Femur (tissue), 1 donor: ENCODE measurements around the gene DGCR6.
"Not testable (repeated sequence)": the region's sequence is repeated elsewhere in the genome, so short reads cannot be mapped to it uniquely, and the experiment has no call there.

Experiments
- DNase-seq: peaks from one replicate; pipeline ENCODE4 v3.0.0-alpha.2; 2017

Gene DGCR6

DNA sequence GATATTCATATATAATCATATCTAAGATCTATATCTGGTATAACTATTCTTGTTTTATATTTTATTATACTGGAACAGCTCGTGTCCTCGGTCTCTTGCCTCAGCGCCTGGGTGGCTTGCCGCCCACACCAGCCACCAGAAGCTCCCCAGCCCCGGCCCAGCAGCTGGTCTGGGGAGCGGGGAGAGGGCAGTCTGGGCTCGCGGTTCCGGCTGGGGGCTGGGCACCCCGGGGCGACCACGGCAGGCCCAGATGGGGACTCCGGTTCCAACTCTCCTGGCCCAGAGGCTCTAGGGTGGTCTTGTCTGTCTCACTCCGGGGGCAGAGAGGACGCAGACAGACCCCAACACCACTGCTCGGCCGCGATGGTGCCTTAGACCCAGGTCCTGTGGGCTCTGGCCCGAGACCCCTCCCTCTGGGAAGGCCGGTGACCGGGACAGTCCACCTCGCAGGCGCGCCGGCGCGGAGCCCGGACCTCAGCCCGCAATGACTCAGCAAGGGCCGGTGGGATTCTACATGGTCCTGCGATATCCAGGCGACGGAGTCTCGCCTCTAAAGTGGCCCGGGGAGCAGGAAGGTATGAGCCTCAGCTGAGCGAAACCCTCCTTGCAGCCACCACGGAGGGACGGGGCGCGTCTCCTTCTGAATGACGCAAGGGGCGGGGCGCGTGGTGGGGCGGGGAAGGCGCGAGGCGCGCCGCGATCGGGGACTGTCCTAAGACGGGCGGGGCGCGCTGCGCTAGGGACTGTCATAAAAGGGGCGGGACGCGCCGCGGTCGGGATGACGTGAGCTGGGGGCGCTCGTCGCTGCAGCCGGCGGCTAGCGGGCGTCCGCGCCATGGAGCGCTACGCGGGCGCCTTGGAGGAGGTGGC is at the start of gene DGCR6:
Gene DGCR6 (plus strand): TSS at position 781 of the 870 bp plus-strand sequence. CDS start 55 bp downstream, at position 836.
- DNase-seq = no peak

DNA sequence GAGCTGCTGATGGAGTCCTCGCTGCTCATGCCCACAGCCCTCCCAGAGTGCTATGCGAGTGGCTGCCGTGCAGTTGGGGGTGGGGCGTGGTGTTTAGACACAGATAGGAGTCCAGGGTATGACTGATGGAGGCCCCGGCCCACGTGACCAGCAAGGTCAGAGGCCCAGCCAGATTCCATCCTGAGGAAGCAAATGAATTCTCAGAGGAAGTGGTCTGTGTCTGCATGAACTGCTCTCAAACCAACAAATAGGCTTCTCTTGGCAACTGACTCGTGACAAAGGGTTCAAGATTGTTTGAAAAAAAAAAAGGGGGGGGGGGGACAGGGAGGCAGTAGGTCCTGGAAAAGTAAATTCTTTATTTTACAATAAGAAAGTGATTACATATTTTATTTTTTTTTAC is 46.8 kb upstream of the DGCR6 start:
- DNase-seq = not testable (repeated sequence)

DNA sequence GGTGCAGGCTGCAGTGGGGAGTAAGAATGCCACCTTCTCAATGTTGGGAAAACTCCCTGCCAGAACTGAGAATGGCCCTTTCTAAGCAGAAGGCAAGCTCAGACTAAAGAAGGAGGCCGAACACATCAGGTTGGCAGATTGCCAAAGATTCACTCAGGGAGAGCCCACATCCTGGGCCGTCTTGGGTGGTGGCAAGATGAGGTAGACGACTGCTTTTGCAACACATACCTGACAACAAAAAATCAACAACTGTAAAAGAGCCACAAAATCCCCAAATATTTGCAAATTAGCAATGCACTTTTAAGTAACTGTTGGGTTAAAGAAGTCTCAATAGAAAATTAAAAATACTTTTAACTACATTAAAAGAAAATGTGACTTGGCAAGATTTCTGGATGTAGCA is 24.9 kb upstream of the DGCR6 start:
- DNase-seq = not testable (repeated sequence)

DNA sequence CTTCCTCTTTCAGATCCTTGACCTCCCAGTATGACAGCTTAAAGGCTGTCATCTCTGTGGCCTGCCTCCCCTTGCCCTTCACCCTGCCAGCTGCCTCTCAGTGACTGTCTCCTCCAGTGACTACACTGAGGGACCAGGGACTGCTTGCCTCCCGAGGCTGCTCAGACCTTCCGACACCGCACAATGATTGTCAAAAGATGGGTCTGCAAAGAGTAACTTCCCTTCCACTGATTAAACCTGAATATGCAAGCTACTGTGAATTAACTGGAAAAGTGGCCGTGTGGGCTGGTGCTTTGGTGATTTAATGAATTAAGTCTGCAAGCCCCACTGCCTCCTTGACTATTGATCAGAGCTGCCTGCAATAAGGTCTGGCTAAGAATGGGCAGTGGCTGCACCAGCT is 21.7 kb upstream of the DGCR6 start:
- not testable (repeated sequence) for DNase-seq

DNA sequence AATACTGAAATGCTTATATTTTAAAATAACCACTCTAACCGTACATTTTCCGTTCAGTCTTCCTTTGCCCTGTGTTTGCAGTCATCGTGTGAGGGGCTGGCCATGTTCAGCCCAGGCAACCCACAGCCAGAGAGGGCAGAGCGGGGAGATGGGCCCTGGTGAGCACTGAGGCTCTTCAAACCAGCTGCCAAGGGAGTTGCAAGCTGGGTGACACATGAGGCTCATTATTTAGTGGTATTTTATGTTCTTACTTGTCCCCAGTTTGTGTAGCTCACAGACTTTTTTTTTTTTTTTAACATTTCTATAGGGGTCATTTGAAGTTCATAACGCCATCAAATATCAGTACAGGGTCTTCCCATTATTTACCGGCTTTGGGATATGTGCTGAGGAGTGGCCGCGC is 18.0 kb upstream of the DGCR6 start:
- no peak for DNase-seq

DNA sequence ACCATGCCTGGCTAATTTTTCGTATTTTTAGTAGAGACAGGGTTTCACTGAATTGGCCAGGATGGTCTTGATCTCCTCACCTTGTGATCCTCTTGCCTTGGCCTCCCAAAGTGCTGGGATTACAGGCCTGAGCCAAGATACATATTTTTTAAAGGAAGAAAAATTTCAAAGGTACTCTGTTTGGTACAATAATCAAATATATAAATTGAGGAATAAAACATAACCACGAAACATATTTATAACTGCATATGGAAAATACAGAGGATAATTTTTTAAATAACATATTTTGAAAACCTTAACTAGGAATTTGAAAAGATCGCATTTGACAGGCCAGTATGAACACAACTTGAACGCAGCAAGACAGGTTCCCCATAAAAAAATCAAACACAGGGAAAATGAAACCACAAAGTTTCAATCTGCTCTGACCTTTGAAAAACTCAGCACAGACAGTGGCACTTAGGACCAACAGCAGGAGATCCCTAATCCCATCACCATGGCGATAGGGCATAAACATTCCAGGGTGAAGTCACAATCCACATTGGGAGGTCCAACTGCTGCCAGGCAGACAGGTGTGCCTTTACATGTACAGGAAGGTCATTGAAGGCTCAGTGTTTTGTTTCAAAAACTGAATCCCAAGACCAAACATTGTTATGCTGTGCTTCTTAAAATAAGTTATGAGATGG is 15.5 kb upstream of the DGCR6 start:
- DNase-seq = not testable (repeated sequence)

DNA sequence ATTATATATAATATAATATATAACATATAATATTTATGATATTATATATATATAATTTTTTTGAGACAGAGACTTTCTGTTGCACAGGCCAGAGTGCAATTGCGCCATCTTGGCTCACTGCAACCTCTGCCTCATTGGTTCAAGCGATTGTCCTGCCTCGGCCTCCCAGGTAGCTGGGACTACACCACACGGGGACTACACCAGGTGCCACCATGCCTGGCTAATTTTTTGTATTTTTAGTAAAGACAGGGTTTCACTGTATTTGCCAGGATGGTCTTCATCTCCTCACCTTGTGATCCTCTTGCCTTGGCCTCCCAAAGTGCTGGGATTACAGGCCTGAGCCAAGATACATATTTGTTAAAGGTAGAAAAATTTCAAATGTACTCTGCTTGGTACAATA is 12.3 kb upstream of the DGCR6 start:
- not testable (repeated sequence) for DNase-seq

DNA sequence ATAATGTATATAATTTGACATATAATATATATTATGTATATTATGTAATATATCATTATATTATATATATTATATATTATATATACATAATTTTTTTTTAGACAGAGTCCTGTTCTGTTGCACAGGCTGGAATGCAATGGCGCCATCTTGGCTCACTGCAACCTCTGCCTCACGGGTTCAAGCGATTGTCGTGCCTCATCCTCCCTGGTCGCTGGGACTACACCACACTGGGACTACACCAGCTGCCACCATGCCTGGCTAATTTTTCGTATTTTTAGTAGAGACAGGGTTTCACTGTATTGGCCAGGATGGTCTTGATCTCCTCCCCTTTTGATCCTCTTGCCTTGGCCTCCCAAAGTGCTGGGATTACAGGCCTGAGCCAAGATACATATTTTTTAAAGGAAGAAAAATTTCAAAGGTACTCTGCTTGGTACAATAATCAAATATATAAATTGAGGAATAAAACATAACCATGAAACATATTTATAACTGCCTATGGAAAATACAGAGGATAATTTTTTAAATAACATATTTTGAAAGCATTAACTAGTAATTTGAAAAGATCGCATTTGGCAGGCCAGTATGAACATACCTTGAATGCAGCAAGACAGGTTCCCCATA is 10.0 kb upstream of the DGCR6 start:
- DNase-seq = not testable (repeated sequence)

DNA sequence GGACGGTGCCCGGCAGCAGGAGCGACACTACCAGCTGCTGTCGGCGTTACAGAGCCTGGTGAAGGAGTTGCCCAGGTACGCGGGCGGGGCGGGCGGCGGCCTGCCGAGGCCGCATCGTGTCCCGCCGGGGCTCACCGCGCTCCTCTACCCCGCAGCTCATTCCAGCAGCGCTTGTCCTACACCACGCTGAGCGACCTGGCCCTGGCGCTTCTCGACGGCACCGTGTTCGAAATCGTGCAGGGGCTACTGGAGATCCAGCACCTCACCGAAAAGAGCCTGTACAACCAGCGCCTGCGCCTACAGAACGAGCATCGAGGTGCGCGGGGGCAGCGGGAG is 258 bp downstream of the DGCR6 start:
- DNase-seq = not testable (repeated sequence)

DNA sequence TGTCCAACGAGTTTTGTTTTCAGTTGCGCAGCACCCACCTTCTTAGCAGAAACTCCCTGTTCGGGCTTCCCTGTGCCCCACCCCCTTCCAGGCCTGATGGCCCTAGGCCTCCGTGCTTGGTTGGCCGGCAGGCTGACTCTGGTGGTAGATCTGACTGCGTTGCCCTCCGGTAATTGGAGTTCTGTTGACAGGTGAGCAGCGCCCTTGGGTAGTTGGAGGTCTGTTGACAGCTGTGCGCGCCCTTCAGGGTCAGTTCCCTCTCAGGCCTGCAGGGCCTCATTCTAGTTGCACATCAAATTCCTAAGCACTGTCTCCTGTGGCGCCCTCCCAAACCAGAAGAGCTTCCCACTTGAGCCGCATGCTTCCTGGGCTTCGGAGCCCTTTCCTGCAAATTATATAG is 776 bp downstream of the DGCR6 start:
- DNase-seq = no peak

DNA sequence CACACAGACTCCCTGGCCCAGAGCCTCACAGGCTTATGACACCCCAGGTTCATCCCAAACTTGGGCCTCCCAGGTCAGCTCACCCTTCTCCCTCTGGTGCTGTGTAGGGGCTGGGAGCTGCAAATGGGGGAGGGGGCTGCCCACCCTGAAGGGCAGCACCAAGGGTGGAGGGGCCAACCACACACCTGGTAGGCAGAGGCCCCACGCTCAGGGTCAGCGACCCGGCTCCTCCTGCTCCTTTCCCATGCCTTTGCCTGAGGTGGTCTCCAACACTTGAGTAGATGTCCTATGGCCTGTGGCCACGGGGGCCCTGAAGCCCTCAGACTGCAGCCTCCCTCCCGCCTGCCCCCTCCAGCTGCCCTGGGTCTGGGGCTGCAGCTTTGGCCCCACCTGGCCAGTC is 3.4 kb downstream of the DGCR6 start:
- no peak for DNase-seq

DNA sequence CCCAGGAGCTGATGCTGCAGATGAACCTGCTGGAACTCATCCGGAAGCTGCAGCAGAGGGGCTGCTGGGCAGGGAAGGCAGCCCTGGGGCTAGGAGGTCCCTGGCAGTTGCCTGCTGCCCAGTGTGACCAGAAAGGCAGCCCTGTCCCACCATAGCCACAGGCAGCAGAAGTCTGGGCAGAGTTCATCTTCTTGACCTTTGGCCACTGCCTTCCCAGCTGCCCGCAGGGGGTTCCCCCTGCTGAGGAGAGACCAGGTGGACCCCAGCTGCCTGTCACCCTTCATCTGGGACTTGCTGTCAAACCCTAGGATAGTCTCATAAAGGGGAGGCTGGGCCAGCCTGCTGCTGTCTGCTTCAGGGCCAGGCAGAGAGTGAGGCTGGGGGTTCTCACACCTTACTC is 5.4 kb downstream of the DGCR6 start:
- not testable (repeated sequence) for DNase-seq

DNA sequence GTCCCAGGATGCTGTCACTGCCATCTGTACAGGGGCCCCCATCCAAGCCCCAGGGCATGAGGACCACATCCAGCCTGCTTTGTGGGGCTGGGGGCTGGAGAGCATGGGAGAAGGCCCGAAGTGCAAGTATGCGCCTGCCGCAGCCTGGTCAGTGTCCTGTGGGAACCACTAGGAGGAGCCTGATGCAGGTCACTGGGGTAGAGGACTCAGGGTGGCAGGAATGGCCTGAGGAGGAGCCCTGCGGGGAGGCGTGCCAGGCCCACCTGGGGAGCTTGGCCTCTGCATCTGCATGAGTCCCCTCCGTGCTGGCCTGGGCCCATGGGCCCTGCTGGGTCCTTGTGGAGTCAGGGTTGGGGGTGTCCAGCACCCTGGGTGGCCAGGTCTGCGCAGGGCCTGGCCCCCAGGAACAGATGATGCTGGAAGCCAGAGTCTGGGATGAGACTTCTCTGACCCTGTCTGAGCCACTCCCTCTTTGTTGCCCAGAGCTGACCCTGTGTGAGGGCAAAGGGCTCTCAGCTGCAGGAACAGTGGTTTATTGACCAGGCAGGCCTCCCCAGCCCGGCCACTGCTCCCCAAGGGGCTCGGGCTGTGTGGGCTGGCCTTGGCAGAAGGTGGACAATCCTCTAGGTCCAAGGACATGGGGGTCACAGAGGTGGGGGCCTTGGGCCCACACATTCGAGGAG is 6.3 kb downstream of the DGCR6 start:
- not testable (repeated sequence) for DNase-seq

DNA sequence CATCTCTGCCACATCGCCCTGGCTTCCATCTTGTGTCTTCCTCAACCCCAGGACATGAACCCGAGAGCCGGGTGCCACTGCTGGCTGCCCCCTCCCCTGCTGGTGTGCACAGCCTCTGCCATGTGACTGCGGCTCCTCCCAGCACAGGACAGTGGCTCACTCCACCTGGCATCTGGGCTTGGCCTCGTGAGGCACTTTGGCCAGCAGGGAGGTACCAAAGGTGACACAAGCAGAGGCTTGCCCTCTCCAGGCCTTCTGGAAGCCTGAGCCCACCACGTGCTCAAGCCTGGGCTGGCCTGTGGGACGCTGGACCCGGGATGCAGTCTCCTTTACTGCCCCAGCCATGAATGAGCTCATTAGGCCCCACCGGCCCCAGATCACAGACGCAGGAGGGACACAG is 8.4 kb downstream of the DGCR6 start:
- not testable (repeated sequence) for DNase-seq

DNA sequence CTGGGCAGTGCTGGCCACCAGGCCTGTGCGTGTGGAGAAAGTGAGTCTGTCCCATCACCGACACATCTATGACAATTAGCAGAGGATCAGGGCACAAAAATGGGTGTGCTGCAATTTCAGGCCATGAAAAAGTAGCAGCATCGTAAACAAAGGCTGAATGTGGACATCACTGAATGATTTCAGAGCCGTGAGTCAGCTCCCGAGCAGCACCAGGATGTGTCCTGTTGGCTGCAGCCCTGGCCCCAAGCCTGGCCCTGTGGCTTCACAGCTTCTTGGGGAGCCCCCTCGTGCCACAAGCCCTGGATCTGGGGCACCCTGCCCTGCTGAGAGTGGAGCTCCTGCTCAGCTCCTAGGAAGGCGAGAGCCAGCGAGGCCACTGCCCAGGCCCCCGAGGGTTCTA is 9.4 kb downstream of the DGCR6 start:
- DNase-seq = not testable (repeated sequence)

DNA sequence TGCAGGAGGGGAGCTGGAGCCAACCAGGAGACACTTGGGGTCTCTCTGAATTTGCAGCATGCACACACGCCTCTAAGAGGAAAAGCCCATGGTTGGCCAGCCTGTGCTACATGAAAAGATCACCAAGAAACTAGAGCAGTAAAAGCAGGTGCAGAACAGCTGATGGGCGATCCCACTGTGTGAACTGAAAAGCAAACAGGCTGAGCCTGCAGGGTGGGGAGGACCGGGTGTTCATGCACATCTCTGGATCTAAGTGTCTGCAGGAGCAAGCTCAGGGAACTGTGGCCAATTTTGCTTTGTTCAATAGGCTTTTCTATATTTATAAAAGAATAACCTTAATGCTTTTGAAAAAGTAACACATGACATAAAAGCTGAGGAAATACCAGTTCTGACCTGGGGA is 11.7 kb downstream of the DGCR6 start:
- DNase-seq = not testable (repeated sequence)

DNA sequence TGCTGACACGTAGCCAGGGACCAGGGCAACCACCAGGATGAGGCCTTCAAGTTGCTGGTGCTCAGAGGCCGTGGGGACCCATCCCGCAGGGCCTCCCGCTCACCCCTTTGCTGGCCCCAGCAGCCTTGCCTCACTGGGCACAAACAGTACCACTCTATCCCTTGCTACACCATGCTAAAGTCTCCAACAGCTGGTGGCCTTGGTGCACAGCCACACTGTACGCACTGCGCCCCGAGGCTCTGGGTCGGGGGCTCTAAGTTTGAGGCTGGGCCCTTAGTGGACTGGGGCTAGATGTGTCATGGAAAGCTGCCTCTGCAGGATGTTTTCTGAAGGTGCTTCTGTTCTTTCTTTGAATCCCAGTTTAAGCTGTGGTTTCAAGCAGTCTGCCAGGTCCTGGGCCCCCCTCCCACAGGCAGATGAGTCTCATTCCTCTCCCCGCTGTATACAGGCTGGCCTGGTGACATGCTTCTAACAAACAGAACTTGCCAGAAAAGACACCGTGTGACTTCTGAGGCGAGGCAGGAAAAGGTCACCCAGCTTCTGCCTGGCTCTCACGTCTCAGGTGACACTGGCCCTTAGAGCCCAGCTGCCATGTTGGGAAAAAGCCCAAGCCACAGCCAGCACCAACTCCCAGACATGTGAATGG is 14.3 kb downstream of the DGCR6 start:
- not testable (repeated sequence) for DNase-seq

DNA sequence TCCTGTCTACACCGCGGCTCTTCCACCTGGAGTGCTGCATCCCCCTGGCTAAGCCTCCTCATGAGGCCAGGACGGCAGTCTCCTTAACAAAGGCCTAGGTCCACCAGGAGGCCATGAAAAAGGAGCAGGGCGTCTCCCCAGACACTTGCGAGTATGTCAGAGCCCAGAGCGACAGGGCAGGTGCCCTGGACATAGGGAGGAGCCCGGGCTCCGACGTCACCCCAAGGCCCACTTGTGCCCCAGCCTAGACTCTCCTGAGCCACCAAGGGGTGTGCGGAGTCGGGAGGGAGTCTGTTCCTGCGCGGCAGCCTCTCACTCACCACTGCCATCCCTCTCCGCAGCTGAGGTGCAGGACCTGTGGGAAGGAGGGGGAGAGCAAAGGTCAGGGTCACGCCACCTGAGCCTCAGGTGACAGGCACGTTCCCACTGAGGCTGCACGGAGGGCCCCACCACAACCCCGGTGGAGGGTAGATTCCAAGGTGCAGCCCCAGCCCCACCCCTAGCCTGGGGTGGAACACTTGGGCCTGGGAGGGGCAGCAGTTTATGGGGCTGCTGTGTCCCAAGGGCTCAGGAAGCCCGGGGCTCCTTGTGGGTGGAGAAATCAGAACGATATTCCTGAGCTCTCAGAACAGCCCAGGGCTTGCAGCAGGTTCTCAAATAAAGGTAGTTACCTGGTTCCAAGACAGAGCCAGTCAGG is 19.4 kb downstream of the DGCR6 start:
- DNase-seq = no peak

DNA sequence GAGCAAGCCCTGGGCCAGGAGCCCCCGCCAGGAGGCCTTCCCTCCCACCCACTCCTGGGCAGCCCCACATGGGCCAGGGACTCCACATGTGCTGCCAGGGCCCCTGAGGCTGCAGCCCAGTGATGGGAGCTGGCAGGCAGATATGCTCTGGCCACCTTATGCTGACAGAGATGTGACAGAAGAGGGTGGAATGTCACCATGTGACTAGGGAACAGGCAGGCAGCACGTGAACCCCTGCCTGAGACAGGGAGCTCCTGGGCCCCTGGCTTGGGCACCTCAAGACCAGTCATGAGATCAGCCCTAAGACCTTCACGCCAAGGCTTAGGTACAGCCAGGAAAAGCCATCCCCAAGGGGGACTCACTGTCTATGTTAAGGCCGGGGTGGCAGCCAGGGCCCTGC is 20.9 kb downstream of the DGCR6 start:
- no peak for DNase-seq

DNA sequence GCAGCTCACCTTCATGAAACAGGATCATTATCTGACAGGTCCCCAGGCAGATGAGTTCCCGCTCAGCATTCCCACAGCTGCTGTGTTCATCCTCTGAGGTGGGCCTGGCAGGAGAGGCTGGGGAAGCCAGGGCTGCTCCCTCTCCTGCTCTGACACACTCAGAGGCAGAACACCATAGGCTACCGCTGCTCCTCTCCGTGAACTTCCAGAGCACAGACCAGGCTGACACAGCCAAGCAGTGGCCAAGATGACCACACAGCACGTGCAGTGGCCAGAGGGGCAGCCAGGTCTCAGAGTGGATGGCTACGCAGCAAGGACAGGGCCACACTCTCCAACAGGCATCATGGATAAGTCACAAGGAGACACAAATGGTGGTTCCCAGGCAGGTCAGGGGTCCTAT is 21.5 kb downstream of the DGCR6 start:
- no peak for DNase-seq

DNA sequence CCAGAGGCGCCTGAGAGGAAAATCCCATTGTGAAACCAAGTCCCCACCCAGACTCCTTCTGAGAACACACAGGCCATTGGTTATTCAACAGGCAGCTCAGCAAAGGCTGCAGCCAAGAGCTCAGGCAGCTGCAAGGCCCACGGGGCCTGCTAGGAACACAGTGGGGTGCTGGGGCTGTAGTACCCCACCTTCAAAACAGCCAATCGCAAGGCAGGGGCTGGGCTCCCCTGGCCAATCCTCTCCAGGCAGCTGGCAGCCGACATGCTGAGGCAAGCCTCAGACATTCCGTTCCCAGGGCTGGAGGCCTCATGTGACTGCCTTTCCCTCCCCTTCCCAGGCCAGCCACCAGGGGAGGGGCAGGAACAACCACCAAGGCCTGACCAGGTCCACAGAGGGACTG is 23.3 kb downstream of the DGCR6 start:
- DNase-seq = no peak
